ENCODE measurements around the gene ARIH2.

- TF ChIP-seq CTCF (IDR thresholded peaks at IDR 0.05) (no peak), POLR2A (IDR thresholded peaks at IDR 0.05) (no peak)
Observed at GRCh38 chr3:49019941-49020329, 101.3 kb downstream of the ARIH2 start.
